Mammary epithelial cell (primary cell): ENCODE results near the gene VWA5B2.

Source experiments
- EZH2 ChIP-seq: IDR thresholded peaks from 2 replicates; pipeline ENCODE4 v1.6.1; 2012; ENCODE audit warnings: low read length, inconsistent platforms, borderline replicate concordance
- TF ChIP-seq, protein P1 (sequence below), 2 donors: IDR thresholded peaks in 1 of 2; conservative IDR thresholded peaks in 1 of 2; 2 replicates each; pipeline ENCODE4 v1.5.1; 2011 to 2012; ENCODE audit warnings: inconsistent platforms in 2 of 2, low read length in 2 of 2, mild to moderate bottlenecking in 2 of 2, control low read depth in 1 of 2, low read depth in 1 of 2; ENCODE audit not compliant: insufficient read depth in 1 of 2; ENCODE audit errors: extremely low read depth in 1 of 2

- TF ChIP-seq, protein P1, sequence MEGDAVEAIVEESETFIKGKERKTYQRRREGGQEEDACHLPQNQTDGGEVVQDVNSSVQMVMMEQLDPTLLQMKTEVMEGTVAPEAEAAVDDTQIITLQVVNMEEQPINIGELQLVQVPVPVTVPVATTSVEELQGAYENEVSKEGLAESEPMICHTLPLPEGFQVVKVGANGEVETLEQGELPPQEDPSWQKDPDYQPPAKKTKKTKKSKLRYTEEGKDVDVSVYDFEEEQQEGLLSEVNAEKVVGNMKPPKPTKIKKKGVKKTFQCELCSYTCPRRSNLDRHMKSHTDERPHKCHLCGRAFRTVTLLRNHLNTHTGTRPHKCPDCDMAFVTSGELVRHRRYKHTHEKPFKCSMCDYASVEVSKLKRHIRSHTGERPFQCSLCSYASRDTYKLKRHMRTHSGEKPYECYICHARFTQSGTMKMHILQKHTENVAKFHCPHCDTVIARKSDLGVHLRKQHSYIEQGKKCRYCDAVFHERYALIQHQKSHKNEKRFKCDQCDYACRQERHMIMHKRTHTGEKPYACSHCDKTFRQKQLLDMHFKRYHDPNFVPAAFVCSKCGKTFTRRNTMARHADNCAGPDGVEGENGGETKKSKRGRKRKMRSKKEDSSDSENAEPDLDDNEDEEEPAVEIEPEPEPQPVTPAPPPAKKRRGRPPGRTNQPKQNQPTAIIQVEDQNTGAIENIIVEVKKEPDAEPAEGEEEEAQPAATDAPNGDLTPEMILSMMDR (conservative IDR thresholded peaks at IDR 0.05 in 1 of 2, IDR thresholded peaks at IDR 0.05 in 1 of 2; ENCODE audit: extremely low read depth in 1 of 2, insufficient read depth in 1 of 2, low read depth in 1 of 2, low read length in 2 of 2), result no peak
- TF ChIP-seq EZH2, result no peak
Measured at GRCh38 chr3:184203526-184203925, 25.9 kb upstream of the VWA5B2 start.
